Adipocyte (in vitro differentiated cells): ENCODE data around the gene IPO9.

Experiments
- DNase-seq: peaks from one replicate; pipeline ENCODE4 v3.0.0-alpha.2; 2015; ENCODE audit warnings: low read depth
- H3K27me3 ChIP-seq: replicated peaks from 2 replicates; pipeline ENCODE4 v1.7.0; 2013; ENCODE audit warnings: mild to moderate bottlenecking, low read length, moderate library complexity; ENCODE audit not compliant: control insufficient read depth, insufficient read depth
- H3K36me3 ChIP-seq: 2 replicates; pipeline ENCODE4 v1.7.0; 2013; ENCODE audit warnings: low read length, mild to moderate bottlenecking, moderate library complexity; ENCODE audit not compliant: control insufficient read depth, insufficient read depth, severe bottlenecking
- H3K4me1 ChIP-seq: 2 replicates; pipeline ENCODE4 v1.7.0; 2013; ENCODE audit warnings: mild to moderate bottlenecking, low read length, moderate library complexity; ENCODE audit not compliant: control insufficient read depth, insufficient read depth
- H3K4me3 ChIP-seq: 2 replicates; pipeline ENCODE4 v1.7.0; 2013; ENCODE audit warnings: mild to moderate bottlenecking, low read length, moderate library complexity
- H3K9ac ChIP-seq: 2 replicates; pipeline ENCODE4 v1.7.0; 2013; ENCODE audit warnings: mild to moderate bottlenecking, low read length, moderate library complexity
- H3K9me3 ChIP-seq: 2 replicates; pipeline ENCODE4 v1.7.0; 2013; ENCODE audit warnings: mild to moderate bottlenecking, low read length, moderate library complexity; ENCODE audit not compliant: control insufficient read depth

The IPO9 gene

DNA sequence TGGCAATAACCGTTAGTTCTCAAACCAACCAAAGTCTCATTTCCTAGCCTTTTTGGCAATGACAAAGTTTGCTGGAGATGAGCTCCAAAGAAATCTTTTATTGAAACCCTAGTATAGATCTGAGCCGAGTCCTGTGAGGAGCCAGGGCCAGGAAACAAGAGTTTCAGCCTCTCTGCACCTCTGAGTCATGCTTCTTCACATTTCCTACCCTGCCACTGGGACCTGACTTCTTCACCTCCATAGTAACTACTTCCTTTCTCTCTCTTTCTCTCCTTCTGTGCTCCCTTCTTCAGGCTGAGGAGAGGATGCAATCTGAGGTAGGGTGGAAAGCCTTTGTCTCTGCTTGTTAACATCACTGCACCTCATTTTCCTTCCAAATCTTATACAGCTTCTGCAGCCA, 38.7 kb upstream of the IPO9 start:
- no peaks in the 10 kb centered on the region for H3K27me3 ChIP-seq
- peak overlapping the region; percentile 0 for H3K4me3 ChIP-seq
- peaks cover 74% of the 10 kb centered on the region for H3K4me1 ChIP-seq
- no peaks in the 10 kb centered on the region for H3K9me3 ChIP-seq
- H3K9ac ChIP-seq: peak overlapping the region; percentile 75
- DNase-seq: peak; percentile 46
- peaks cover 99% of the 10 kb centered on the region for H3K36me3 ChIP-seq

DNA sequence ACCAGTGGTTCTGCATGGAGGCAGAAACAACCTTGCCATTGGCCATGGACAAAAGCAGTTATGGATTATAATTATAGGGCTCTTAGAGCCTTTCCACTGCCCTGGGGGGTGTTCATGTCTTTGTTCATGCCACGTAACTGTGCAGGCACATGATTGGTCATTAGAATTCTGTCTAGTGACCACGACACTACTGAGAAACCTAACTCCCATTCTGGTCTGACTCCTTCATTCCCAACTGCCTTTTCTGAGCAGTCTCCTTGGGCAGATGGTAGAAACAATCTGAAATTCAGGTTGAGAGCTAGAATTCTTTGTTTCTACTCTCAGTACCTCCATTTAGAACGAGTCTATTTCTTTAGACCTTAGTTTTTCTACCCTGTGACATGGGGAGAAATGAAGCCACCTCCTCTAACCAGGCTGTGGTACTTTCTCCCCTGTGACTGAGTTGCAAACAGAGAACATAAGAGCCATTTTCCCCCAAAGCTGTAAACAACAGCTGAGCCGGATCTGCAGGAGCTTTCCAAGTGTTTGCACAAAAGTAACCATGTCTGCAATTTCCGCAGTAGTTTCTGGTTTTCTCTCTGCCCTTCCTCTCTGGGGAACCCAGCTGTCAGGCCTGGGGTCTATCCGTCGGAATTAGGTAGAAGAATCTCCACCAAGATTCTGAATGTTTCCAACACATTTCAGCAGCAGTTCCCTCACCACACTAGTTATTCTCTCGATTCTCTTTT, 37.7 kb upstream of the IPO9 start:
- peak overlapping the region; percentile 0 for H3K4me3 ChIP-seq
- no peaks in the 10 kb centered on the region for H3K27me3 ChIP-seq
- peaks cover 99% of the 10 kb centered on the region for H3K36me3 ChIP-seq
- DNase-seq: no peak
- H3K4me1 ChIP-seq: peaks cover 70% of the 10 kb centered on the region
- H3K9ac ChIP-seq: peak overlapping the region; percentile 75
- no peaks in the 10 kb centered on the region for H3K9me3 ChIP-seq

DNA sequence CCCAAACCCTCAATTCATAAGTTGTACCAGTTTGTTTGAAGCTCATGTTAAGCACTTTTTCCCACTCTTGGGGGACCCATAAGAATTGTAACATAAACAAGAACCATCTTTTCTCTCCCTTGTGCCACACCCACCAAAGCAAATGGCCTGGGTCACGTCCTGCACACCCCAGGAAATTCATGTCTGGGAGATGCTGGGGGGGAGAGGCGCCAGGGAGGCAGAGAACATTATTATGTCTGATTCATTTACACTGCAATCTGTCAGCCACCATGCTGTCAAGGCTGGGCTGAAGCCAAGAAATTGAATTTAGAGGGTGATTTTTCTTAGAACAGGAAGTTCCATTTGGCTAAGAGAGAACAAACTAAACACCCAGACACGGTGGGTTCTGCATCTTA, 37.2 kb upstream of the IPO9 start:
- no peaks in the 10 kb centered on the region for H3K27me3 ChIP-seq
- DNase-seq: peak; percentile 64
- H3K36me3 ChIP-seq: peaks cover 99% of the 10 kb centered on the region
- H3K4me3 ChIP-seq: peak overlapping the region; percentile 0
- H3K9ac ChIP-seq: peak overlapping the region; percentile 75
- peaks cover 65% of the 10 kb centered on the region for H3K4me1 ChIP-seq
- H3K9me3 ChIP-seq: no peaks in the 10 kb centered on the region

GRCh38 chr1:201792534-201793305, 36.2 kb upstream of the IPO9 start:
- H3K4me3 ChIP-seq: no peak overlapping the region
- peak; percentile 94 for DNase-seq
- H3K27me3 ChIP-seq: no peaks in the 10 kb centered on the region
- H3K4me1 ChIP-seq: peaks cover 55% of the 10 kb centered on the region
- peak overlapping the region; percentile 75 for H3K9ac ChIP-seq
- H3K9me3 ChIP-seq: no peaks in the 10 kb centered on the region
- peaks cover 99% of the 10 kb centered on the region for H3K36me3 ChIP-seq

GRCh38 chr1:201793306-201793925, 35.5 kb upstream of the IPO9 start:
- H3K36me3 ChIP-seq: peaks cover 99% of the 10 kb centered on the region
- no peak for DNase-seq

DNA sequence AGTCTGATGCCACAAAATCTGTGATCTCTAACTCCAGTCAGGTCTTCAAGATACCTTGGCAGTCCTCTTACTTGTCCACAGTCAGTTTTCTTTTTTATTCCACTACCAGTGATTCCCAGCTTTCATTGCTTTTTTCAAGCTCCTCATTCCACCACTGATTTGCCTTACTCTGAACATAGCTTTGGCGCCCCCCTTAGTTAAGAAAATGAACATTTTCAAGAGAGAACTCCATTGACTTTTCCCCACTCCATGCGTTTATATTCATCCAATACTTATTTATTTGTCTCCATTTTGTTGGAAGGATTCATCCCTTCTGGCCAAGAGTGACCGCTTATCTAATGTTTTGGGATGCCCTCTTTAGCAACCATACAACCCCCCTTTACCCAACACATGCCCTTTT, 33.9 kb upstream of the IPO9 start:
- peak; percentile 67 for DNase-seq
- Histone ChIP-seq H3K27me3 (no peaks in the 10 kb centered on the region), H3K4me3 (no peak overlapping the region), H3K4me1 (peaks cover 33% of the 10 kb centered on the region), H3K9ac (peak overlapping the region; percentile 46), H3K9me3 (no peaks in the 10 kb centered on the region), H3K36me3 (peaks cover 97% of the 10 kb centered on the region)

More at GRCh38 chr1:201793306-201793925, 35.5 kb upstream of the IPO9 start:
- Histone ChIP-seq H3K9ac (peak overlapping the region; percentile 75), H3K9me3 (no peaks in the 10 kb centered on the region), H3K4me3 (no peak overlapping the region), H3K4me1 (peaks cover 48% of the 10 kb centered on the region), H3K27me3 (no peaks in the 10 kb centered on the region)

DNA sequence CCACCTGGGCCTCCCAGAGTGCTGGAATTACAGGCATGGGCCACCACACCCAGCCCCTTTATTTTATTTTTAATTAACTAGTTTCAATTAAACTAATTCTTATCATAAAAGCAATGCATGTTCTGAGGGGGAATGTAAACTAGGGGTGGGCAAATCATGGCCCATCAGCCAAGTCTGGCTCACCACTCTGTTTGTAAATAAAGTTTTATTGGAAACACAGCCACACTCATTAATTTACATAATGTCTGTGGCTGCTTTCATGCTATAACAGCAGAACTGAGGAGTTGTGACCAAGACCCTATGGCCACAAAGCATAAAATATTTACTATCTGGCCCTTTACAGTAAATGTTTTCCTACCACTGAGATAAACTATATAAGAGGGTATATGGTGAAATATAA, 28.7 kb upstream of the IPO9 start:
- Histone ChIP-seq H3K4me3 (no peak overlapping the region), H3K4me1 (peaks cover 5% of the 10 kb centered on the region), H3K9ac (no peak overlapping the region), H3K27me3 (no peaks in the 10 kb centered on the region), H3K36me3 (peaks cover 96% of the 10 kb centered on the region), H3K9me3 (no peaks in the 10 kb centered on the region)
- DNase-seq: no peak

GRCh38 chr1:201806801-201807200, 22.2 kb upstream of the IPO9 start:
- peaks cover 98% of the 10 kb centered on the region for H3K36me3 ChIP-seq
- no peak overlapping the region for H3K4me3 ChIP-seq
- DNase-seq: no peak
- no peaks in the 10 kb centered on the region for H3K4me1 ChIP-seq
- no peak overlapping the region for H3K9ac ChIP-seq
- H3K9me3 ChIP-seq: no peaks in the 10 kb centered on the region
- no peaks in the 10 kb centered on the region for H3K27me3 ChIP-seq

DNA sequence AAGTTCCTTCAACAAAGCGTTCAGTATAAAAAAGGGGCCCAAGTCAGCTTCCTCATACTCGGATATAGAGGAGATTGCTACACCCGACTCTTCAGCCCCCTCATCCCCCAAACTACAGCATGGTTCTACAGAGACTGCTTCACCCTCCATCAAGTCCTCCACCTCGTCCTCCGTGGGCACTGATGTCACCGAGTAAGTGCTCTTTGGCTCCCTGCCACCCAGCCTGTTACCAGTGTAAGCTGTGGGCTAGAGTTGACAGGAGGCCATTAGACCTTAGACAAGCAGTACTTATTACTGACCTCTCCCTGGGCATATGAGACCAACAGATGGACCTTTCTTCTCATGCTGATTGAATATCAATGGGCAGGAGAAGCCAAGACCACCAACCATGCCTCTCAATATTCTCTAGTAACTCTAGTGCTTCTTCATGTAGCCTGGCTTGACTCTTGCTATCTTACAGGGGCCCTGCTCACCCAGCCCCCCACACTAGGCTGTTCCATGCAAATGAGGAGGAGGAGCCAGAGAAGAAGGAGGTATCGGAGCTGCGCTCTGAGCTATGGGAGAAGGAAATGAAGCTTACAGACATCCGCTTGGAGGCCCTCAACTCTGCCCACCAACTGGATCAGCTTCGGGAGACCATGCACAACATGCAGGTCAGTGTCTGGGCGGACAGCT, 20.9 kb upstream of the IPO9 start:
- Histone ChIP-seq H3K36me3 (peaks cover 100% of the 10 kb centered on the region), H3K27me3 (no peaks in the 10 kb centered on the region), H3K9me3 (no peaks in the 10 kb centered on the region), H3K4me3 (no peak overlapping the region), H3K4me1 (no peaks in the 10 kb centered on the region), H3K9ac (no peak overlapping the region)
- no peak for DNase-seq

- H3K4me1 ChIP-seq: no peaks in the 10 kb centered on the region
- no peak overlapping the region for H3K4me3 ChIP-seq
- no peaks in the 10 kb centered on the region for H3K9me3 ChIP-seq
- H3K27me3 ChIP-seq: no peaks in the 10 kb centered on the region
- no peak overlapping the region for H3K9ac ChIP-seq
- H3K36me3 ChIP-seq: peaks cover 100% of the 10 kb centered on the region
- no peak for DNase-seq
These were observed 20.3 kb upstream of the IPO9 start for GRCh38 chr1:201808633-201808990.

DNA sequence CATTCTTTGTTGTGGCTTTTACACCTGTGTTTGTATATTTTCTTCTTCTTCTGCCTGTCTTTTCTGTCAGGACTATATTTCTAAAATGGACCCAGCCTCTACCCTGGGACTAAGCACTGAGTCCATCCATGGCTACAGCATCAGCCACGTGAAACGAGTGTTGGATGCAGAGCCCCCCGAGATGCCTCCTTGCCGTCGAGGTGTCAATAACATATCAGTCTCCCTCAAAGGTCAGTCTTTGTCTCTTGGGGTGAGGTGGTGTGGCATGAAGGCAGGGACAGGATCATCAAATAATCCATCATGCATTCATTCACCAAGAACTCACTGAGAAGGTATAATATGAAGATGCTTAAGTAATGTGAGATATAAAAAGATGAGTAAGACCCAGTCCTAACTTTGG, 19.1 kb upstream of the IPO9 start:
- H3K4me1 ChIP-seq: no peaks in the 10 kb centered on the region
- DNase-seq: no peak
- no peaks in the 10 kb centered on the region for H3K27me3 ChIP-seq
- no peaks in the 10 kb centered on the region for H3K9me3 ChIP-seq
- H3K4me3 ChIP-seq: no peak overlapping the region
- H3K9ac ChIP-seq: no peak overlapping the region
- peaks cover 100% of the 10 kb centered on the region for H3K36me3 ChIP-seq
